Measurements from ENCODE around the gene WDR82.

The WDR82 gene

GRCh38 chr3:52305926-52306325 is 27.5 kb upstream of the WDR82 start:
- Histone ChIP-seq H3K27me3 (ENCODE audit: control insufficient read depth, insufficient read depth, low read length) (no peaks in the 10 kb centered on the region), H3K27ac (no peak overlapping the region), H3K36me3 (ENCODE audit: control insufficient read depth, insufficient read depth, low read length) (no peaks in the 10 kb centered on the region), H3K4me2 (ENCODE audit: low read length) (no peak overlapping the region), H3K79me2 (no peaks in the 10 kb centered on the region), H3K9ac (no peak overlapping the region), H3K9me3 (ENCODE audit: control insufficient read depth, low read length) (no peaks in the 10 kb centered on the region), H3K4me1 (no peaks in the 10 kb centered on the region), H3K4me3 (ENCODE audit: low read depth, low read length) (no peak overlapping the region), H2AFZ (no peak overlapping the region)
- no peak for TF ChIP-seq CTCF (IDR thresholded peaks at IDR 0.05)

GRCh38 chr3:52303811-52304210 is 25.4 kb upstream of the WDR82 start:
- no peaks in the 10 kb centered on the region for H3K36me3 ChIP-seq (ENCODE audit: control insufficient read depth, insufficient read depth, low read length)
- no peaks in the 10 kb centered on the region for H3K9me3 ChIP-seq (ENCODE audit: control insufficient read depth, low read length)
- no peaks in the 10 kb centered on the region for H3K27me3 ChIP-seq (ENCODE audit: control insufficient read depth, insufficient read depth, low read length)
- H3K4me1 ChIP-seq: no peaks in the 10 kb centered on the region
- no peak overlapping the region for H3K4me2 ChIP-seq (ENCODE audit: low read length)
- no peak for TF ChIP-seq CTCF (IDR thresholded peaks at IDR 0.05)
- no peak overlapping the region for H3K9ac ChIP-seq
- no peak overlapping the region for H3K4me3 ChIP-seq (ENCODE audit: low read depth, low read length)
- H2AFZ ChIP-seq: no peak overlapping the region
- no peak overlapping the region for H3K27ac ChIP-seq
- no peaks in the 10 kb centered on the region for H3K79me2 ChIP-seq

- H3K27me3 ChIP-seq (ENCODE audit: control insufficient read depth, insufficient read depth, low read length): no peaks in the 10 kb centered on the region
- H3K4me1 ChIP-seq: no peaks in the 10 kb centered on the region
Observed at GRCh38 chr3:52302426-52303145, 24.1 kb upstream of the WDR82 start.

GRCh38 chr3:52299879-52300611 is 21.6 kb upstream of the WDR82 start:
- Histone ChIP-seq H3K27ac (no peak overlapping the region), H3K27me3 (ENCODE audit: control insufficient read depth, insufficient read depth, low read length) (no peaks in the 10 kb centered on the region), H3K9ac (no peak overlapping the region), H3K4me1 (no peaks in the 10 kb centered on the region), H3K9me3 (ENCODE audit: control insufficient read depth, low read length) (no peaks in the 10 kb centered on the region), H2AFZ (no peak overlapping the region), H3K36me3 (ENCODE audit: control insufficient read depth, insufficient read depth, low read length) (no peaks in the 10 kb centered on the region), H3K4me3 (ENCODE audit: low read depth, low read length) (no peak overlapping the region), H3K79me2 (no peaks in the 10 kb centered on the region), H3K4me2 (ENCODE audit: low read length) (no peak overlapping the region)
- TF ChIP-seq CTCF (IDR thresholded peaks at IDR 0.05): no peak

More at GRCh38 chr3:52302426-52303145, 24.1 kb upstream of the WDR82 start:
- no peaks in the 10 kb centered on the region for H3K9me3 ChIP-seq (ENCODE audit: control insufficient read depth, low read length)
- H3K9ac ChIP-seq: no peak overlapping the region
- no peak overlapping the region for H2AFZ ChIP-seq
- TF ChIP-seq CTCF (IDR thresholded peaks at IDR 0.05): no peak
- H3K27ac ChIP-seq: no peak overlapping the region
- no peaks in the 10 kb centered on the region for H3K36me3 ChIP-seq (ENCODE audit: control insufficient read depth, insufficient read depth, low read length)
- H3K79me2 ChIP-seq: no peaks in the 10 kb centered on the region
- H3K4me2 ChIP-seq (ENCODE audit: low read length): no peak overlapping the region
- no peak overlapping the region for H3K4me3 ChIP-seq (ENCODE audit: low read depth, low read length)

Measured in parathyroid adenoma (tissue), 2 donors.